ENCODE results near the gene CHKA.

The CHKA gene

GRCh38 chr11:68031144-68031464 lies 90.1 kb downstream of the CHKA start:
- DNase-seq (ENCODE audit: low read depth in 2 of 2), result no peak

GRCh38 chr11:68030318-68031143 lies 90.7 kb downstream of the CHKA start, which contains the start of gene NDUFS8:
TSS of gene NDUFS8 (plus strand) at chr11:68030681. CDS start at chr11:68032152, 1,471 bp downstream.
- peak; percentile 92 to 96 for DNase-seq (ENCODE audit: low read depth in 2 of 2)

- no peak for DNase-seq (ENCODE audit: low read depth in 2 of 2)
These were observed 92.2 kb downstream of the CHKA start for GRCh38 chr11:68028802-68029545.

- no peak for DNase-seq (ENCODE audit: low read depth in 2 of 2)
These were observed 93.5 kb downstream of the CHKA start for GRCh38 chr11:68027667-68028066.

GRCh38 chr11:68026391-68027105 lies 94.6 kb downstream of the CHKA start:
- DNase-seq (ENCODE audit: low read depth in 2 of 2), result no peak

- DNase-seq (ENCODE audit: low read depth in 2 of 2), result no peak
These were observed 96.1 kb downstream of the CHKA start for GRCh38 chr11:68025047-68025446.

- no peak for DNase-seq (ENCODE audit: low read depth in 2 of 2)
These were observed 96.7 kb downstream of the CHKA start for GRCh38 chr11:68024508-68024907.

- no peak for DNase-seq (ENCODE audit: low read depth in 2 of 2)
These were observed 98.7 kb downstream of the CHKA start for GRCh38 chr11:68022531-68022930.

- no peak for DNase-seq (ENCODE audit: low read depth in 2 of 2)
These were observed 99.9 kb downstream of the CHKA start for GRCh38 chr11:68021167-68021787.

GRCh38 chr11:68020575-68020974 lies 100.6 kb downstream of the CHKA start:
- DNase-seq (ENCODE audit: low read depth in 2 of 2), result no peak

GRCh38 chr11:68019486-68019885 lies 101.7 kb downstream of the CHKA start:
- DNase-seq (ENCODE audit: low read depth in 2 of 2), result no peak

- DNase-seq (ENCODE audit: low read depth in 2 of 2), result no peak
These were observed 102.4 kb downstream of the CHKA start for GRCh38 chr11:68018730-68019190.

- no peak for DNase-seq (ENCODE audit: low read depth in 2 of 2)
These were observed 103.0 kb downstream of the CHKA start for GRCh38 chr11:68017980-68018729.

- DNase-seq (ENCODE audit: low read depth in 2 of 2), result no peak
These were observed 104.0 kb downstream of the CHKA start for GRCh38 chr11:68016904-68017817.

GRCh38 chr11:68016161-68016903 lies 104.9 kb downstream of the CHKA start:
- no peak for DNase-seq (ENCODE audit: low read depth in 2 of 2)

GRCh38 chr11:68015467-68015866 lies 105.7 kb downstream of the CHKA start:
- DNase-seq (ENCODE audit: low read depth in 2 of 2), result no peak

- no peak for DNase-seq (ENCODE audit: low read depth in 2 of 2)
These were observed 106.2 kb downstream of the CHKA start for GRCh38 chr11:68014947-68015447.

- DNase-seq (ENCODE audit: low read depth in 2 of 2), result no peak
These were observed 106.8 kb downstream of the CHKA start for GRCh38 chr11:68014157-68014946.

Measured in stimulated activated CD8-positive, alpha-beta memory T cell treated with anti-CD3 and anti-CD28 coated beads, Interleukin-15, amount 100 ng/mL, for 4 hours (primary cell).